Kidney (tissue), 14 donors: ENCODE data around the gene DLGAP1. TPM values are rescaled to one million over a fixed set of nuclear protein-coding genes. Genes with fewer than 3 reads are reported as not detected.
A peak's percentile ranks its signal among the peaks of the same experiment; 100 is the strongest.

Source experiments
- DNase-seq, 5 donors: peaks; one replicate each; pipeline ENCODE4 v3.0.0-alpha.2; 2013 to 2020
- FAIRE-seq: peaks from 2 replicates; lab custom pipeline; 2012; peaks lifted over from hg19 to GRCh38; lab: Jason Lieb, UNC
- H3K27ac ChIP-seq, 2 donors: one replicate each; pipeline ENCODE4 v1.7.0; 2013; ENCODE audit warnings: low read depth in 2 of 2, low read length in 2 of 2, inconsistent platforms in 1 of 2
- H3K27me3 ChIP-seq: one replicate; pipeline ENCODE4 v1.7.1; 2013; ENCODE audit warnings: low read length, inconsistent platforms; ENCODE audit not compliant: control insufficient read depth, insufficient read depth
- H3K36me3 ChIP-seq, 3 donors: one replicate each; pipeline versions ENCODE4 v1.7.0 to v1.7.1; 2013; ENCODE audit warnings: low read length in 3 of 3, control low read depth in 1 of 3, inconsistent platforms in 1 of 3; ENCODE audit not compliant: insufficient read depth in 3 of 3, control insufficient read depth in 2 of 3
- H3K4me1 ChIP-seq, 3 donors: one replicate each; pipeline versions ENCODE4 v1.7.0 to v1.7.1; 2013; ENCODE audit warnings: low read length in 3 of 3, inconsistent platforms in 1 of 3, low read depth in 1 of 3; ENCODE audit not compliant: control insufficient read depth in 2 of 3, insufficient read depth in 2 of 3
- H3K4me3 ChIP-seq, 3 donors: one replicate each; pipeline versions ENCODE4 v1.7.0 to v1.8.1; 2013; ENCODE audit warnings: low read length in 3 of 3, control low read depth in 1 of 3, inconsistent platforms in 1 of 3
- H3K9ac ChIP-seq, 3 donors: one replicate each; pipeline versions ENCODE4 v1.7.0 to v1.7.1; 2013; ENCODE audit warnings: low read length in 3 of 3, control low read depth in 1 of 3, inconsistent platforms in 1 of 3
- H3K9me3 ChIP-seq, 3 donors: one replicate each; pipeline versions ENCODE4 v1.7.0 to v1.7.1; 2013; ENCODE audit warnings: low read length in 3 of 3, control low read depth in 1 of 3, inconsistent platforms in 1 of 3; ENCODE audit not compliant: control insufficient read depth in 2 of 3, insufficient read depth in 1 of 3
- CTCF ChIP-seq: IDR thresholded peaks from 3 replicates; pipeline ENCODE4 v1.5.1; 2012; ENCODE audit warnings: mild to moderate bottlenecking, moderate library complexity, borderline replicate concordance; ENCODE audit not compliant: insufficient read depth; ENCODE audit errors: extremely low read depth
- intact Hi-C: fragments of 100-400 bp; cut with DNase I; formaldehyde crosslinking; loops from one replicate; pipeline ENCODE4 v1.11.1; 2022
- polyA plus RNA-seq: library from polyadenylated mRNA; stranded (reverse); fragments of 350-450 nt; fragmentation: Illumina TruSeq; extraction: RNeasy Lipid Tissue Mini Kit (QIAGEN cat#74804); gene quantifications from one replicate; pipeline ENCODE4 v1.2.3, GENCODE V29; 2014; ENCODE audit warnings: low read depth, low replicate concordance; ENCODE audit not compliant: insufficient read depth
- total RNA-seq: library from RNA; stranded (reverse); fragmentation: NEBNext Ultra II Directional; extraction: Animal tissue kit (Norgen Biotek cat#: 25700); gene quantifications from one replicate; pipeline ENCODE4 v1.2.1, GENCODE V29; 2021
- donor health status: control.
- donor health status: control.
- donor health status: control.
- donor health status: control.
- donor health status: control.
- donor health status: DM: yes; HTN: yes; CAD: no.
- donor health status: Normal renal cell carcinoma (clear cell type).

The DLGAP1 gene
- total and polyA plus RNA-seq, 2 donors from 2014 or later: 1.2 to 32.8 TPM

- Histone ChIP-seq H3K36me3 (no peaks in the 10 kb centered on the region), H3K9ac (no peak overlapping the region), H3K4me1 (peaks cover 0 to 2% (median 0%) of the 10 kb centered on the region in 3 donors), H3K9me3 (no peaks in the 10 kb centered on the region), H3K27me3 (no peaks in the 10 kb centered on the region), H3K4me3 (no peak overlapping the region), H3K27ac (no peak overlapping the region)
- no peak for FAIRE-seq
- intact Hi-C loops: no loop called here
- no peak for TF ChIP-seq CTCF
- no peak for DNase-seq
Measured at GRCh38 chr18:3493501-3494244, 961.4 kb downstream of the DLGAP1 start.

GRCh38 chr18:3492721-3493120, 962.4 kb downstream of the DLGAP1 start:
- intact Hi-C loops: no loop called here
- H3K4me3 ChIP-seq: no peak overlapping the region
- FAIRE-seq (no peak), DNase-seq (no peak)
- no peaks in the 10 kb centered on the region for H3K36me3 ChIP-seq
- no peak overlapping the region for H3K9ac ChIP-seq
- H3K4me1 ChIP-seq: peaks cover 0 to 2% (median 0%) of the 10 kb centered on the region in 3 donors
- no peaks in the 10 kb centered on the region for H3K27me3 ChIP-seq
- H3K9me3 ChIP-seq: no peaks in the 10 kb centered on the region
- TF ChIP-seq CTCF: no peak
- no peak overlapping the region for H3K27ac ChIP-seq

GRCh38 chr18:3491981-3492555, 963.0 kb downstream of the DLGAP1 start:
- DNase-seq (peak in 2 of 5 donors; percentile 25 to 59), FAIRE-seq (no peak)
- no peaks in the 10 kb centered on the region for H3K36me3 ChIP-seq
- peaks cover 0 to 2% (median 0%) of the 10 kb centered on the region in 3 donors for H3K4me1 ChIP-seq
- H3K9ac ChIP-seq: no peak overlapping the region
- H3K4me3 ChIP-seq: no peak overlapping the region
- no peak for TF ChIP-seq CTCF
- H3K27me3 ChIP-seq: no peaks in the 10 kb centered on the region
- no peak overlapping the region for H3K27ac ChIP-seq
- no peaks in the 10 kb centered on the region for H3K9me3 ChIP-seq
- intact Hi-C loops: no loop called here
